Measurements from ENCODE around the gene C20orf141.

- TF ChIP-seq POLR2A (IDR thresholded peaks at IDR 0.05; ENCODE audit: low read length) (no peak), GATA1 (IDR thresholded peaks at IDR 0.05; ENCODE audit: low read depth, low read length) (no peak)
These were observed 7.3 kb downstream of the C20orf141 start for GRCh38 chr20:2822073-2822472.

Measured in erythroblast (primary cell).